ENCODE results near the gene GFRA1. TPM values are rescaled to one million over a fixed set of nuclear protein-coding genes. Genes with fewer than 3 reads are reported as not detected.

GFRA1 gene
- total and polyA plus RNA-seq, 2 experiments from 2014 or later, result 0.48 to 2.9 TPM

GRCh38 chr10:116097239-116097784 lies 175.7 kb downstream of the GFRA1 start:
- H3K27me3 ChIP-seq, result peaks cover 5% of the 10 kb centered on the region
- no peak overlapping the region for H2AFZ ChIP-seq
- no peaks in the 10 kb centered on the region for H3K9me3 ChIP-seq (ENCODE audit: low read depth)
- no peaks in the 10 kb centered on the region for H3K79me2 ChIP-seq
- H3K36me3 ChIP-seq (replicated peaks; ENCODE audit: insufficient read depth, low read depth), result no peaks in the 10 kb centered on the region
- no peaks in the 10 kb centered on the region for H4K20me1 ChIP-seq (ENCODE audit: insufficient read depth, poor library complexity, severe bottlenecking)
- H3K4me1 ChIP-seq (ENCODE audit: insufficient read depth), result no peaks in the 10 kb centered on the region
- no peak overlapping the region for H3K4me2 ChIP-seq
- no peak overlapping the region for H3K27ac ChIP-seq
- no peak overlapping the region for H3K4me3 ChIP-seq
- no peak for DNase-seq (ENCODE audit: low spot score)
- no peaks in the 10 kb centered on the region for H3K9me2 ChIP-seq (replicated peaks; ENCODE audit: insufficient read depth)
- no peak for TF ChIP-seq CTCF (IDR thresholded peaks at IDR 0.05; ENCODE audit: poor library complexity)
- 80% methylated on average over 7 of the region's 7 CpGs for WGBS (ENCODE audit: low lambda C conversion rate, missing lambda C conversion rate)

DNA sequence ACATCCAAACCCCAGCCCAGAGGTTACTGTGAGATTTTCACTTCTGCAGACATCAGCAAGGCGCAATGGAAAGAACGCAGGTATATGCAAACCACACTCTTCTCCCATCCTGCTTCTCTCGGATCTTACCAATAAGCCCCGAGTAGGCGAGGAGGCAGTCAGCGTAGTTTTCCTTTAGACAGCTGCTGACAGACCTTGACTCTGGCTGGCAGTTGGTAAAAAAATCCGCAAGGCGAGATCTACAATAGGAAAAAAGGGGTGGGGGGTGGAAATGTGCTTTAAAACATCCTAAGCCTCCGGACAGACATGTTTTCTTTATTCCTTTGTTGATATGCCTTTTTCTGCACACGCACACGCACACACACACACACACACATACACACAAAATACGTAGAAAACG lies 176.5 kb downstream of the GFRA1 start:
- H3K4me1 ChIP-seq (ENCODE audit: insufficient read depth), result no peaks in the 10 kb centered on the region
- no peak overlapping the region for H2AFZ ChIP-seq
- H3K79me2 ChIP-seq, result no peaks in the 10 kb centered on the region
- H3K36me3 ChIP-seq (replicated peaks; ENCODE audit: insufficient read depth, low read depth), result no peaks in the 10 kb centered on the region
- DNase-seq (ENCODE audit: low spot score), result no peak
- no peaks in the 10 kb centered on the region for H4K20me1 ChIP-seq (ENCODE audit: insufficient read depth, poor library complexity, severe bottlenecking)
- H3K27ac ChIP-seq, result no peak overlapping the region
- TF ChIP-seq CTCF (IDR thresholded peaks at IDR 0.05; ENCODE audit: poor library complexity) (no peak), EZH2phosphoT487 (IDR thresholded peaks at IDR 0.05; ENCODE audit: low read depth, severe bottlenecking, unreplicated experiment) (no peak)
- no peaks in the 10 kb centered on the region for H3K9me2 ChIP-seq (replicated peaks; ENCODE audit: insufficient read depth)
- no peaks in the 10 kb centered on the region for H3K9me3 ChIP-seq (ENCODE audit: low read depth)
- WGBS (ENCODE audit: low lambda C conversion rate, missing lambda C conversion rate), result 68% methylated on average over 13 of the region's 13 CpGs
- H3K27me3 ChIP-seq, result peaks cover 5% of the 10 kb centered on the region
- H3K4me2 ChIP-seq, result peak overlapping the region; percentile 52
- H3K4me3 ChIP-seq, result no peak overlapping the region

- DNase-seq (ENCODE audit: low spot score), result no peak
- Histone ChIP-seq H3K4me1 (ENCODE audit: insufficient read depth) (no peaks in the 10 kb centered on the region), H4K20me1 (ENCODE audit: insufficient read depth, poor library complexity, severe bottlenecking) (no peaks in the 10 kb centered on the region), H3K79me2 (no peaks in the 10 kb centered on the region), H2AFZ (no peak overlapping the region), H3K27me3 (peaks cover 5% of the 10 kb centered on the region), H3K4me2 (no peak overlapping the region), H3K4me3 (no peak overlapping the region), H3K9me3 (ENCODE audit: low read depth) (no peaks in the 10 kb centered on the region), H3K9me2 (replicated peaks; ENCODE audit: insufficient read depth) (no peaks in the 10 kb centered on the region), H3K27ac (no peak overlapping the region), H3K36me3 (replicated peaks; ENCODE audit: insufficient read depth, low read depth) (no peaks in the 10 kb centered on the region)
- TF ChIP-seq EZH2phosphoT487 (IDR thresholded peaks at IDR 0.05; ENCODE audit: low read depth, severe bottlenecking, unreplicated experiment), result no peak
- no peak for TF ChIP-seq EZH2 (IDR thresholded peaks at IDR 0.05; ENCODE audit: borderline replicate concordance)
- TF ChIP-seq CTCF (IDR thresholded peaks at IDR 0.05; ENCODE audit: poor library complexity), result no peak
- WGBS (ENCODE audit: low lambda C conversion rate, missing lambda C conversion rate), result 74% methylated on average over 6 of the region's 6 CpGs
These were observed 178.7 kb downstream of the GFRA1 start for GRCh38 chr10:116094356-116094755.

DNA sequence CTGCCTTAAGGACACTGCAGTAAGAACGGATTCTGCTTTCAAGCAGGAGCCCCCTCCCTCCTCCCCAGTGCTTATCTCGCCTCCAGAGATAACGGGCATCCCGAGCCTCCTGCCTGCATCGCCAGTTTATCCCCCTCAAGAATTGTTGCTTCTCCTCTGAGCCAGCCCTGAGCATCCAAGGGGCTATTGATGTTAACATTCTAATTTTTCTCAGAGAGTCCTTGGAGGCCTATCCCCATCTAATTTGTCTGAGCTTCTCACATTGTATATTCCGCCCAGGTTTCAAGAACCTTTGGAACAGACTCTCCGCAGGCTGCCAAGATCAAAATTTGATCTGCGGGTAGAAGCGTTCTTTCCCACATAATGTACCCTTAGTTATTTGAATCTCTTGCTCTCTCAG lies 180.0 kb downstream of the GFRA1 start:
- 62% methylated on average over 9 of the region's 9 CpGs for WGBS (ENCODE audit: low lambda C conversion rate, missing lambda C conversion rate)
- no peaks in the 10 kb centered on the region for H3K9me3 ChIP-seq (ENCODE audit: low read depth)
- no peak overlapping the region for H3K4me2 ChIP-seq
- H2AFZ ChIP-seq, result no peak overlapping the region
- H4K20me1 ChIP-seq (ENCODE audit: insufficient read depth, poor library complexity, severe bottlenecking), result no peaks in the 10 kb centered on the region
- no peak for DNase-seq (ENCODE audit: low spot score)
- no peaks in the 10 kb centered on the region for H3K79me2 ChIP-seq
- H3K4me1 ChIP-seq (ENCODE audit: insufficient read depth), result no peaks in the 10 kb centered on the region
- peaks cover 5% of the 10 kb centered on the region for H3K27me3 ChIP-seq
- no peaks in the 10 kb centered on the region for H3K36me3 ChIP-seq (replicated peaks; ENCODE audit: insufficient read depth, low read depth)
- no peak overlapping the region for H3K27ac ChIP-seq
- no peak overlapping the region for H3K4me3 ChIP-seq
- H3K9me2 ChIP-seq (replicated peaks; ENCODE audit: insufficient read depth), result no peaks in the 10 kb centered on the region
- TF ChIP-seq EZH2 (IDR thresholded peaks at IDR 0.05; ENCODE audit: borderline replicate concordance) (no peak), EZH2phosphoT487 (IDR thresholded peaks at IDR 0.05; ENCODE audit: low read depth, severe bottlenecking, unreplicated experiment) (no peak), CTCF (IDR thresholded peaks at IDR 0.05; ENCODE audit: poor library complexity) (no peak)

Measured in hepatocyte (in vitro differentiated cells).